GM19452 (cell line): Measurements from ENCODE around the gene INF2.

Source experiments
- ATAC-seq: cut with Tn5 transposase; IDR thresholded peaks from one replicate; pipeline ENCODE4 v1.9.1; 2021; ENCODE audit not compliant: unreplicated experiment

INF2 gene

GRCh38 chr14:104732931-104733681 is 43.7 kb downstream of the INF2 start:
- ATAC-seq = no peak

GRCh38 chr14:104734051-104734587 is 44.7 kb downstream of the INF2 start:
- no peak for ATAC-seq

GRCh38 chr14:104734601-104734990 is 45.2 kb downstream of the INF2 start:
- no peak for ATAC-seq

GRCh38 chr14:104734991-104735779 is 45.8 kb downstream of the INF2 start:
- no peak for ATAC-seq

- no peak for ATAC-seq
Measured at GRCh38 chr14:104735830-104736642, 46.6 kb downstream of the INF2 start.

GRCh38 chr14:104738375-104739019 is 49.1 kb downstream of the INF2 start:
- ATAC-seq = no peak

- ATAC-seq = no peak
Measured at GRCh38 chr14:104739026-104739425, 49.6 kb downstream of the INF2 start.

- ATAC-seq = no peak
Measured at GRCh38 chr14:104739546-104740516, 50.4 kb downstream of the INF2 start.

- no peak for ATAC-seq
Measured at GRCh38 chr14:104741108-104741802, 51.8 kb downstream of the INF2 start.

GRCh38 chr14:104741803-104742251 is 52.4 kb downstream of the INF2 start:
- no peak for ATAC-seq

- ATAC-seq = no peak
Measured at GRCh38 chr14:104742586-104743455, 53.4 kb downstream of the INF2 start.

GRCh38 chr14:104743461-104744380 is 54.3 kb downstream of the INF2 start:
- ATAC-seq = no peak

GRCh38 chr14:104744484-104744883 is 55.1 kb downstream of the INF2 start:
- no peak for ATAC-seq

GRCh38 chr14:104745431-104745830 is 56.0 kb downstream of the INF2 start:
- no peak for ATAC-seq

GRCh38 chr14:104746071-104746545 is 56.7 kb downstream of the INF2 start:
- no peak for ATAC-seq

- no peak for ATAC-seq
Measured at GRCh38 chr14:104746934-104747481, 57.6 kb downstream of the INF2 start.
